WTC11 (cell line): ENCODE results near the gene EIF2B4. TPM values are rescaled to one million over a fixed set of nuclear protein-coding genes. Genes with fewer than 3 reads are reported as not detected.

Source experiments
- ATF1 ChIP-seq: sonication (generic); formaldehyde crosslinking; IDR thresholded peaks from 2 replicates; pipeline ENCODE4 v1.8.1; 2023; ENCODE audit warnings: mild to moderate bottlenecking, moderate library complexity, missing genetic modification reagents
- CBFB ChIP-seq: sonication (generic); formaldehyde crosslinking; IDR thresholded peaks from 2 replicates; pipeline ENCODE4 v1.8.1; 2022; ENCODE audit warnings: mild to moderate bottlenecking, low read depth, missing genetic modification reagents
- ESRRA ChIP-seq: sonication (generic); formaldehyde crosslinking; IDR thresholded peaks from 2 replicates; pipeline ENCODE4 v1.8.1; 2022; ENCODE audit warnings: mild to moderate bottlenecking, missing genetic modification reagents, borderline replicate concordance
- GABPB1 ChIP-seq: sonication (generic); formaldehyde crosslinking; IDR thresholded peaks from 2 replicates; pipeline ENCODE4 v1.8.1; 2023; ENCODE audit warnings: mild to moderate bottlenecking, missing genetic modification reagents
- GRHL2 ChIP-seq: fragments of 250-450 bp; sonication (Bioruptor Pico); IDR thresholded peaks from 2 replicates; pipeline ENCODE4 v1.8.0; 2022; ENCODE audit warnings: mild to moderate bottlenecking, moderate library complexity; ENCODE audit not compliant: insufficient replicate concordance, severe bottlenecking
- JUN ChIP-seq: sonication (generic); formaldehyde crosslinking; IDR thresholded peaks from 2 replicates; pipeline ENCODE4 v1.8.0; 2023; ENCODE audit warnings: mild to moderate bottlenecking, missing genetic modification reagents
- SOX15 ChIP-seq: fragments of 250-450 bp; sonication (Bioruptor Pico); IDR thresholded peaks from 2 replicates; pipeline ENCODE4 v1.9.0; 2021; ENCODE audit warnings: mild to moderate bottlenecking
- ZNF425 ChIP-seq: fragments of 250-450 bp; sonication (Bioruptor Pico); conservative IDR thresholded peaks from 2 replicates; pipeline ENCODE4 v1.9.0; 2021; ENCODE audit warnings: mild to moderate bottlenecking
- total RNA-seq: library from RNA; stranded (reverse); gene quantifications from 3 replicates; pipeline ENCODE4 v1.2.3, GENCODE V29; 2021
- TF ChIP-seq, protein P1 (sequence below): sonication (generic); formaldehyde crosslinking; IDR thresholded peaks from 2 replicates; pipeline ENCODE4 v1.8.1; 2023; ENCODE audit warnings: mild to moderate bottlenecking, moderate library complexity, missing genetic modification reagents

Gene EIF2B4
- total RNA-seq, 1 experiment from 2014 or later, result 49.1 TPM

DNA sequence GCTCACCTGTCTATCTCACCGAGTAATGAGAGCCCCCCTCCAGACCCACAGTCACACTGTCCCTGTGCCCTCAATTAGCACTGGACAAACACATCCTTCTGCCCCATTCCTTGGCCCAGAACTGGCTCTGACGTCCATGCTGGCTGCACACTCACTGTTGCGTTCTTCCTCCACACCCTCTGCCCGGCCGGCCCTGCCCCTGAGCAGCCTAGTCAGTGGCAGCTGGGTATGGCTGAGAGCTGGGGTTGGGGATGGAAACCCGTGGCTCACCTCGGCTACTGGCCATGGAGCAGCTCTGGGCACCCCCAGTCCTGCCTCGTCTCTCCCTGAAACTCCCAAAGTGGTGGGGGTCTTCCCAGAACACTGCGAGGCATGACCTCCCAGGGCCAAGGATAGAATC, 55.4 kb downstream of the EIF2B4 start (continued):
- TF ChIP-seq ZNF425 (no peak), GRHL2 (CRISPR knock-in tag) (no peak), SOX15 (CRISPR knock-in tag) (no peak), JUN (CRISPR knock-in tag) (no peak), GABPB1 (no peak), ATF1 (CRISPR knock-in tag) (no peak), ESRRA (no peak), CBFB (no peak)
- TF ChIP-seq, protein P1, sequence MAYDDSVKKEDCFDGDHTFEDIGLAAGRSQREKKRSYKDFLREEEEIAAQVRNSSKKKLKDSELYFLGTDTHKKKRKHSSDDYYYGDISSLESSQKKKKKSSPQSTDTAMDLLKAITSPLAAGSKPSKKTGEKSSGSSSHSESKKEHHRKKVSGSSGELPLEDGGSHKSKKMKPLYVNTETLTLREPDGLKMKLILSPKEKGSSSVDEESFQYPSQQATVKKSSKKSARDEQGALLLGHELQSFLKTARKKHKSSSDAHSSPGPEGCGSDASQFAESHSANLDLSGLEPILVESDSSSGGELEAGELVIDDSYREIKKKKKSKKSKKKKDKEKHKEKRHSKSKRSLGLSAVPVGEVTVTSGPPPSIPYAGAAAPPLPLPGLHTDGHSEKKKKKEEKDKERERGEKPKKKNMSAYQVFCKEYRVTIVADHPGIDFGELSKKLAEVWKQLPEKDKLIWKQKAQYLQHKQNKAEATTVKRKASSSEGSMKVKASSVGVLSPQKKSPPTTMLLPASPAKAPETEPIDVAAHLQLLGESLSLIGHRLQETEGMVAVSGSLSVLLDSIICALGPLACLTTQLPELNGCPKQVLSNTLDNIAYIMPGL (CRISPR knock-in tag), result no peak

Other genes with a start within 250 kb of the EIF2B4 start
- 0.31 to 0.62 TPM (median 0.53 TPM) in 3 replicates for gene ABHD1, start 246.5 kb downstream of the EIF2B4 start, total RNA-seq
- 56.7 to 69.2 TPM (median 56.7 TPM) in 3 replicates for gene PREB, start 235.7 kb downstream of the EIF2B4 start, total RNA-seq
- gene PRR30, start 230.9 kb downstream of the EIF2B4 start, total RNA-seq, result not detected in 3 replicates
- 0.05 to 0.14 TPM (median 0.13 TPM) in 3 replicates for gene TCF23, start 221.3 kb downstream of the EIF2B4 start, total RNA-seq
- 97.2 to 115 TPM (median 109 TPM) in 3 replicates for gene ATRAID, start 158.3 kb downstream of the EIF2B4 start, total RNA-seq
- 80.8 to 111 TPM (median 86.4 TPM) in 3 replicates for gene SLC5A6, start 158.1 kb downstream of the EIF2B4 start, total RNA-seq
- 145 to 178 TPM (median 150 TPM) in 3 replicates for gene CAD, start 153.0 kb downstream of the EIF2B4 start, total RNA-seq
- 8.0 to 8.9 TPM (median 8.1 TPM) in 3 replicates for gene SLC30A3, start 107.3 kb downstream of the EIF2B4 start, total RNA-seq
- 0.18 to 0.44 TPM (median 0.34 TPM) in 3 replicates for gene DNAJC5G, start 94.9 kb downstream of the EIF2B4 start, total RNA-seq
- 3.0 to 3.4 TPM (median 3.3 TPM) in 3 replicates for gene TRIM54, start 87.9 kb downstream of the EIF2B4 start, total RNA-seq
- 0.68 to 1.2 TPM (median 0.71 TPM) in 3 replicates for gene UCN, start 61.9 kb downstream of the EIF2B4 start, total RNA-seq
- 51.5 to 60.4 TPM (median 59.3 TPM) in 3 replicates for gene MPV17, start 47.2 kb downstream of the EIF2B4 start, total RNA-seq
- gene GTF3C2, start 13.6 kb downstream of the EIF2B4 start, total RNA-seq, result 103 to 123 TPM (median 107 TPM) in 3 replicates
- 72.5 to 75.3 TPM (median 74.7 TPM) in 3 replicates for gene SNX17, start 278 bp upstream of the EIF2B4 start, total RNA-seq
- gene ZNF513, start 10.4 kb upstream of the EIF2B4 start, total RNA-seq, result 23.6 to 27.4 TPM (median 24.5 TPM) in 3 replicates
- gene PPM1G, start 39.3 kb upstream of the EIF2B4 start, total RNA-seq, result 140 to 193 TPM (median 147 TPM) in 3 replicates
- 108 to 110 TPM (median 108 TPM) in 3 replicates for gene NRBP1, start 58.3 kb upstream of the EIF2B4 start, total RNA-seq
- gene KRTCAP3, start 72.0 kb upstream of the EIF2B4 start, total RNA-seq, result 41.9 to 50.0 TPM (median 49.2 TPM) in 3 replicates
- 19.8 to 25.3 TPM (median 22.7 TPM) in 3 replicates for gene IFT172, start 119.4 kb upstream of the EIF2B4 start, total RNA-seq
- gene FNDC4, start 124.9 kb upstream of the EIF2B4 start, total RNA-seq, result 12.5 to 14.1 TPM (median 13.0 TPM) in 3 replicates
- 0.64 to 1.1 TPM (median 0.72 TPM) in 3 replicates for gene GCKR, start 126.5 kb upstream of the EIF2B4 start, total RNA-seq
- gene ZNF512, start 212.7 kb upstream of the EIF2B4 start, total RNA-seq, result 31.1 to 34.2 TPM (median 33.2 TPM) in 3 replicates